Astrocyte (in vitro differentiated cells and primary cell): Measurements from ENCODE around the gene SPPL3. TPM values are rescaled to one million over a fixed set of nuclear protein-coding genes. Genes with fewer than 3 reads are reported as not detected.

Experiments used
- DNase-seq: peaks from one replicate; pipeline ENCODE4 v3.0.0-alpha.2; 2010; ENCODE audit warnings: low read depth
- FAIRE-seq: peaks from 2 replicates; lab custom pipeline; 2011; peaks lifted over from hg19 to GRCh38; lab: Jason Lieb, UNC
- H2AFZ ChIP-seq: 2 replicates; pipeline ENCODE4 v1.6.0; 2012; ENCODE audit warnings: low read depth, low read length, inconsistent platforms
- H3K27ac ChIP-seq: 2 replicates; pipeline ENCODE4 v1.5.1; 2011; ENCODE audit warnings: low read depth, low read length, inconsistent platforms
- H3K27me3 ChIP-seq: 2 replicates; pipeline ENCODE4 v1.6.0; 2011; ENCODE audit warnings: low read length, inconsistent platforms; ENCODE audit not compliant: insufficient read depth
- H3K36me3 ChIP-seq: 2 replicates; pipeline ENCODE4 v1.5.1; 2011; ENCODE audit warnings: low read length, inconsistent platforms; ENCODE audit not compliant: insufficient read depth
- H3K4me1 ChIP-seq: 2 replicates; pipeline ENCODE4 v1.5.1; 2011; ENCODE audit warnings: low read length, inconsistent platforms; ENCODE audit not compliant: insufficient read depth
- H3K4me2 ChIP-seq: 2 replicates; pipeline ENCODE4 v1.6.0; 2012; ENCODE audit warnings: low read length, inconsistent platforms
- H3K4me3 ChIP-seq: 2 replicates; pipeline ENCODE4 v1.5.1; 2011; ENCODE audit warnings: low read depth, mild to moderate bottlenecking, low read length, inconsistent platforms; ENCODE audit not compliant: insufficient read depth
- H3K79me2 ChIP-seq: 2 replicates; pipeline ENCODE4 v1.6.0; 2012; ENCODE audit warnings: mild to moderate bottlenecking, low read length, inconsistent platforms; ENCODE audit not compliant: insufficient read depth
- H3K9ac ChIP-seq: 2 replicates; pipeline ENCODE4 v1.6.0; 2012; ENCODE audit warnings: mild to moderate bottlenecking, low read length, inconsistent platforms
- H3K9me3 ChIP-seq: 2 replicates; pipeline ENCODE4 v1.5.1; 2012; ENCODE audit warnings: low read depth, mild to moderate bottlenecking, low read length, inconsistent platforms; ENCODE audit not compliant: insufficient read depth
- H4K20me1 ChIP-seq: 2 replicates; pipeline ENCODE4 v1.6.0; 2012; ENCODE audit warnings: low read length, inconsistent platforms; ENCODE audit not compliant: insufficient read depth
- H3K27ac Mint-ChIP-seq: one replicate; pipeline ENCODE4 v1.8.0; 2021; ENCODE audit warnings: mild to moderate bottlenecking, mixed read lengths; ENCODE audit not compliant: unreplicated experiment
- H3K27me3 Mint-ChIP-seq: one replicate; pipeline ENCODE4 v1.8.0; 2021; ENCODE audit warnings: low read depth, mixed read lengths; ENCODE audit not compliant: unreplicated experiment
- H3K36me3 Mint-ChIP-seq: one replicate; pipeline ENCODE4 v1.8.0; 2021; ENCODE audit warnings: low read depth, mixed read lengths; ENCODE audit not compliant: unreplicated experiment
- H3K4me1 Mint-ChIP-seq: one replicate; pipeline ENCODE4 v1.8.0; 2021; ENCODE audit warnings: low read depth, mixed read lengths; ENCODE audit not compliant: unreplicated experiment
- H3K4me3 Mint-ChIP-seq: one replicate; pipeline ENCODE4 v1.8.0; 2021; ENCODE audit warnings: mild to moderate bottlenecking, moderate library complexity, mixed read lengths; ENCODE audit not compliant: unreplicated experiment
- H3K9me3 Mint-ChIP-seq: one replicate; pipeline ENCODE4 v1.8.0; 2021; ENCODE audit warnings: mild to moderate bottlenecking, mixed read lengths; ENCODE audit not compliant: unreplicated experiment
- EZH2 ChIP-seq: IDR thresholded peaks from 2 replicates; pipeline ENCODE4 v1.6.1; 2012; ENCODE audit warnings: mild to moderate bottlenecking, low read length, inconsistent platforms; ENCODE audit not compliant: insufficient read depth
- total RNA-seq: library from RNA; stranded (reverse); gene quantifications from 2 replicates; pipeline ENCODE4 v1.2.1, GENCODE V29; 2021
- TF ChIP-seq, protein P1 (sequence below): IDR thresholded peaks from 2 replicates; pipeline ENCODE4 v1.5.1; 2011; ENCODE audit warnings: low read depth, mild to moderate bottlenecking, inconsistent platforms, low read length, moderate library complexity; ENCODE audit not compliant: insufficient read depth

SPPL3 gene
- total RNA-seq, 1 donor from 2014 or later = 48.3 TPM

DNA sequence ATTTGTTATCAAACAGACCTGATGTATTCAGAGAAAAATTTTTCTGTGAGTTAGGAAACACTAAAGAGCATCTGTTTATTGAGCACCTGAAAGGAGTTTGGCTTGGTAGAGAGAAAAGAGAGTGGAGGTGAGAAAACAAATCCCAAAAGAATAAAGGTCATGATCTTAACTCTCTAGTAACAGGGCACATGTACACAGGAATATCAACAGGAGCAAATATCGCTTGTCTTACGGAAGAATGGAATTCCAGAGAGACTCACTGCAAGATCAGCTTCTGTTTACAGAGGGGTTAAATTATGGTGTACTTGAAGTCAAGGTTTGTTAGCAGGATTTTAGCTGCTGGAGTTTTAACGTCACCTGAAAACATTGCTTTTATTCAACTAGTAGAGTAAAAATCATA lies 78.8 kb downstream of the SPPL3 start:
- H3K36me3 Mint-ChIP-seq = no peaks in the 10 kb centered on the region
- DNase-seq (no peak), FAIRE-seq (no peak)
- no peaks in the 10 kb centered on the region for H3K9me3 Mint-ChIP-seq
- no peak overlapping the region for H2AFZ ChIP-seq
- TF ChIP-seq, protein P1, sequence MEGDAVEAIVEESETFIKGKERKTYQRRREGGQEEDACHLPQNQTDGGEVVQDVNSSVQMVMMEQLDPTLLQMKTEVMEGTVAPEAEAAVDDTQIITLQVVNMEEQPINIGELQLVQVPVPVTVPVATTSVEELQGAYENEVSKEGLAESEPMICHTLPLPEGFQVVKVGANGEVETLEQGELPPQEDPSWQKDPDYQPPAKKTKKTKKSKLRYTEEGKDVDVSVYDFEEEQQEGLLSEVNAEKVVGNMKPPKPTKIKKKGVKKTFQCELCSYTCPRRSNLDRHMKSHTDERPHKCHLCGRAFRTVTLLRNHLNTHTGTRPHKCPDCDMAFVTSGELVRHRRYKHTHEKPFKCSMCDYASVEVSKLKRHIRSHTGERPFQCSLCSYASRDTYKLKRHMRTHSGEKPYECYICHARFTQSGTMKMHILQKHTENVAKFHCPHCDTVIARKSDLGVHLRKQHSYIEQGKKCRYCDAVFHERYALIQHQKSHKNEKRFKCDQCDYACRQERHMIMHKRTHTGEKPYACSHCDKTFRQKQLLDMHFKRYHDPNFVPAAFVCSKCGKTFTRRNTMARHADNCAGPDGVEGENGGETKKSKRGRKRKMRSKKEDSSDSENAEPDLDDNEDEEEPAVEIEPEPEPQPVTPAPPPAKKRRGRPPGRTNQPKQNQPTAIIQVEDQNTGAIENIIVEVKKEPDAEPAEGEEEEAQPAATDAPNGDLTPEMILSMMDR = no peak
- no peak for TF ChIP-seq EZH2
- H3K9ac ChIP-seq = no peak overlapping the region
- H3K27ac Mint-ChIP-seq = no peak overlapping the region
- H3K4me3 Mint-ChIP-seq = no peak overlapping the region
- H3K4me3 ChIP-seq = no peak overlapping the region
- H3K9me3 ChIP-seq = no peaks in the 10 kb centered on the region
- H3K27me3 Mint-ChIP-seq = no peaks in the 10 kb centered on the region
- no peak overlapping the region for H3K27ac ChIP-seq
- peaks cover 20% of the 10 kb centered on the region for H3K79me2 ChIP-seq
- no peaks in the 10 kb centered on the region for H3K27me3 ChIP-seq
- H4K20me1 ChIP-seq = peaks cover 41% of the 10 kb centered on the region
- no peaks in the 10 kb centered on the region for H3K4me1 ChIP-seq
- no peaks in the 10 kb centered on the region for H3K36me3 ChIP-seq
- no peak overlapping the region for H3K4me2 ChIP-seq
- peaks cover 18% of the 10 kb centered on the region for H3K4me1 Mint-ChIP-seq

DNA sequence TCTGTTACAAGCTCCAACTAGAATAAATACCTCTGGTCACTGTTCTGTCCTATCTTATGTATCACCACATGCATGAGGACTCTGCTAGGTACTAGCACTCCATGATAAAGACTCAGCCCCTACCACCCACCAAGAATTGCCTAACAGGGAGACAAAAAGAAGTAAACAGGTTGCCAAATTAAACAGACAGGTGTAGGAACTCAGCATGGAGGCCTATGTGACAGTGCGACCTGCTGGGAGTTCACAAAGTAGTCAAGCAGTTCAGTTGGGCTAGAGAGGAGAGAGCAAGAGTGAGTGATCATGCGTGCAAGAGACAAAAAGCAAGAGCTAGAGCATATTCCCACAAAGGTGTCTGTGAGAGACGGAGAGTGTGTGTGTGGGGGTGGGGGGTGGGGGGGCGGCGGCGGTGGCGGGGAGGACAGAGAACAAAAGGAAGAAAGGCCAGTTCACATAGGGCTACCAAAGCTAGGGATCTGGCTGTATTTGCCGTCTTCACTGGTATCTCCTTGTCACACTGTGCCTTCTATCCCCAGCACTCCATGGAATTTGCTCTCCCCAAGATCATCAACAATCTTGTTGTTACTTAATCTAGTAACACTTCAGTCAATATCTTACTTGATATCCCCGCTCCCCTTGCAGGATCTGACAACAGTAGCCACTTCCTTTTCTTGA lies 81.2 kb downstream of the SPPL3 start:
- no peak for DNase-seq

More for the DNA sequence above, 81.2 kb downstream of the SPPL3 start:
- no peak overlapping the region for H3K9ac ChIP-seq
- H3K27me3 ChIP-seq = no peaks in the 10 kb centered on the region
- Mint-ChIP-seq H3K27me3 (no peaks in the 10 kb centered on the region), H3K27ac (peak overlapping the region; percentile 0), H3K4me3 (peak overlapping the region; percentile 24), H3K36me3 (no peaks in the 10 kb centered on the region), H3K9me3 (no peaks in the 10 kb centered on the region), H3K4me1 (peaks cover 26% of the 10 kb centered on the region)
- no peak overlapping the region for H3K4me3 ChIP-seq
- no peak for TF ChIP-seq EZH2
- TF ChIP-seq, protein P1 = no peak
- no peaks in the 10 kb centered on the region for H3K4me1 ChIP-seq
- no peaks in the 10 kb centered on the region for H3K9me3 ChIP-seq
- H3K27ac ChIP-seq = no peak overlapping the region
- H3K79me2 ChIP-seq = peaks cover 25% of the 10 kb centered on the region
- no peak for FAIRE-seq
- H3K36me3 ChIP-seq = no peaks in the 10 kb centered on the region
- no peak overlapping the region for H3K4me2 ChIP-seq
- H2AFZ ChIP-seq = no peak overlapping the region
- peaks cover 43% of the 10 kb centered on the region for H4K20me1 ChIP-seq
